ENCODE results near the gene TPCN1. TPM values are rescaled to one million over a fixed set of nuclear protein-coding genes. Genes with fewer than 3 reads are reported as not detected.
A peak's percentile ranks its signal among the peaks of the same experiment; 100 is the strongest.

The TPCN1 gene
- polyA plus RNA-seq, 1 of the 3 experiments (the other 2 are of a cell fraction) = 15.7 TPM

DNA sequence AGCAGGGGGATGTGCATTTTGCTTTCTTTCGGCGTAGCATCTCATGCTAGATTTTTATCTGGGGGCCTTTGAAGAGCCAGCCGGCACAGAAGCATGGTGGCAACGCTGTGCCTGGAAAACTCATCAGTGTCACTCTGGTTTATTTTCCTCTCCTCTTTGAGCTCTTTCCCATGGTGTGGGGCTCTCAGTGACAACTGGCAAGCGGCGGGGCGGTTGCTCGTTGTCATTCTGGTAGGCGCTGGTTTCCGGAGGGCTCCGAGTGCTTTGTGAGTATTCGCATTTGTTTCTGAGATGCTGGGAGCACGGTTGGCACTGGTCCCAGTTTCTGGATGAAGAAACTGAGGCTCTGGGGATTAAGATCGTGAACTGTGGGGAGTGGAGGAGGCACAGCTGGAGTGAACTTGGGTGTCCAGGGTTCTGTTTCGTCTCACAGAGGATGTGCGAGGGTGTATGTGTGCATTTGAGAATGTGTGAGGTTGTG is 23.3 kb downstream of the TPCN1 start:
- Histone ChIP-seq H3K4me3 (ENCODE audit: low read depth in 2 of 2, low read length in 1 of 2) (no peak overlapping the region), H3K4me2 (no peak overlapping the region), H4K20me1 (ENCODE audit: insufficient read depth) (no peaks in the 10 kb centered on the region), H3K9ac (no peak overlapping the region), H3K79me2 (ENCODE audit: insufficient read depth) (no peaks in the 10 kb centered on the region), H3F3A (replicated peaks; ENCODE audit: insufficient read depth) (peaks cover 3% of the 10 kb centered on the region), H3K27ac (ENCODE audit: low read depth in 2 of 2, low read length in 1 of 2) (peak overlapping the region in 1 of 2 experiments; percentile 68; a peak in 3 of 4 replicates), H3K36me3 (replicated peaks in 1 of 2; ENCODE audit: control insufficient read depth in 1 of 2, insufficient read depth in 2 of 2, low read length in 1 of 2) (no peaks in the 10 kb centered on the region), H3K27me3 (ENCODE audit: insufficient read depth) (no peaks in the 10 kb centered on the region), H3K9me3 (no peaks in the 10 kb centered on the region), H2AFZ (ENCODE audit: low read depth) (no peak overlapping the region), H3K9me2 (no peaks in the 10 kb centered on the region), H3K4me1 (ENCODE audit: control insufficient read depth in 1 of 2, insufficient read depth in 2 of 2, low read depth in 1 of 2, low read length in 1 of 2) (peaks cover 37 to 64% of the 10 kb centered on the region in 2 experiments)
- peak; percentile 5; the same call in 1 of the 2 replicates for TF ChIP-seq RAD21 (IDR thresholded peaks at IDR 0.05; ENCODE audit: low read length)
- no peak for TF ChIP-seq RXRA (IDR thresholded peaks at IDR 0.05; ENCODE audit: borderline replicate concordance, low read depth)
- peak; percentile 53; the same call in 1 of the 2 replicates for TF ChIP-seq GATA2 (CRISPR knock-in tag; IDR thresholded peaks at IDR 0.05)
- TF ChIP-seq, protein P1, sequence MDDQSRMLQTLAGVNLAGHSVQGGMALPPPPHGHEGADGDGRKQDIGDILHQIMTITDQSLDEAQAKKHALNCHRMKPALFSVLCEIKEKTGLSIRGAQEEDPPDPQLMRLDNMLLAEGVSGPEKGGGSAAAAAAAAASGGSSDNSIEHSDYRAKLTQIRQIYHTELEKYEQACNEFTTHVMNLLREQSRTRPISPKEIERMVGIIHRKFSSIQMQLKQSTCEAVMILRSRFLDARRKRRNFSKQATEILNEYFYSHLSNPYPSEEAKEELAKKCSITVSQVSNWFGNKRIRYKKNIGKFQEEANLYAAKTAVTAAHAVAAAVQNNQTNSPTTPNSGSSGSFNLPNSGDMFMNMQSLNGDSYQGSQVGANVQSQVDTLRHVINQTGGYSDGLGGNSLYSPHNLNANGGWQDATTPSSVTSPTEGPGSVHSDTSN (IDR thresholded peaks at IDR 0.05) = no peak
- no peak for TF ChIP-seq EZH2phosphoT487 (IDR thresholded peaks at IDR 0.05; ENCODE audit: borderline replicate concordance, low read depth)
- peak; percentile 62 for TF ChIP-seq MXI1 (IDR thresholded peaks at IDR 0.05; ENCODE audit: low read depth, low read length)
- no peak for TF ChIP-seq TAF1 (IDR thresholded peaks at IDR 0.05; ENCODE audit: borderline replicate concordance, low read depth, low read length)
- TF ChIP-seq EP300 (IDR thresholded peaks at IDR 0.05; ENCODE audit: borderline replicate concordance in 1 of 2, low read depth in 1 of 2, low read length in 1 of 2) = 0 out of 4 replicates have a peak, but pooled peaks of 1 of the 2 experiments have one; percentile 43
- CTCF ChIA-PET = no interaction called here
- POLR2A ChIA-PET = no interaction called here
- WGBS (ENCODE audit: low lambda C conversion rate) = 83% methylated on average over 16 of the region's 16 CpGs
- peak; percentile 46 for DNase-seq

DNA sequence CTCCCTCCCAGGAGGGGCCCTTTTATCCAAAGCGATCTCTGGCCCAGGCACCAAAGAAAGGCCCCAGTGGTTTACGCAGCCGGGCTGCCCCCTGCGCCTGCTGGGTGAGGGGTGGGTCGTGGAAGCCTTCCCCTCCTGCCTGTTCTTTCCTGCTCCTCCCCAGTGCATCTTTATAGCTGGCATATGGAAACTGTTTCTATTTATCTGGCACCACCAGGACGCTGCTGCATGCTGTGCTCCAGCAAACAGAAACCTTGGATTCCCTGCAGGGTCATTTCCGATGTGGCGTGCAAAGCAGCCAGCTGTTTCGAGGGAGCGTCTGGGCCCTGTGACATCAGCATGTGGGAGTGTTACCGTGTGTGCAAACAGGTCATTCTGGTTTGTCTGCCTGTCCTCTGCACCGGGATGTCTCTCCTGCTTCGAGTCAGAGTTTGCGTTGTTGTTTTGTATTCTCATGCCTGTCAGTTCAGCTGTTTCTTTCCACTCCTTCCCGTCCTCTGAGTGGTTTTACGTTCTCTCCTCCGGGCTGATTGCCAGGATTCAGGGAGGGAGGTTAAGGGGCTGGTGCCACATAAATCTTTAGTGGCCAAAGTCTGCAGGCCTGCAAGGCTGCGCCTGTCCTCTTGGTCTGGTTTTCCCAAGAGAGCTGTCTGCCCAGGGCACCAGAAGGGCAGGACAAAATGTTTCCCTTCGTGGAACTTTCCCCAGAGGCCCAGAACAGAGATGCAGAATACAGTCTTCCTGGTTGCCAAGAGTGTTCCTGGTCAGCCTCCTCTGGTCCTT is 24.6 kb downstream of the TPCN1 start:
- no peak overlapping the region; the same call in 1 of the 2 replicates for H2AFZ ChIP-seq (ENCODE audit: low read depth)
- CTCF ChIA-PET = interaction anchor here (0.8 to 2.7 kb wide), 4 partner anchors 13 to 71 kb away, joined by 3 to 10 read pairs (median 3); no protein-coding TSS in a partner anchor
- peak; percentile 86 for DNase-seq
- POLR2A ChIA-PET = interaction anchor here (0.7 to 1.6 kb wide), 5 partner anchors 13 to 49 kb away, joined by 3 to 12 read pairs (median 4); partner anchors contain the start of gene TPCN1
- peak overlapping the region in 1 of 2 experiments; percentile 15; a peak in 1 of 4 replicates for H3K4me3 ChIP-seq (ENCODE audit: low read depth in 2 of 2, low read length in 1 of 2)
- no peaks in the 10 kb centered on the region for H3K27me3 ChIP-seq (ENCODE audit: insufficient read depth)
- H3K36me3 ChIP-seq (replicated peaks in 1 of 2; ENCODE audit: control insufficient read depth in 1 of 2, insufficient read depth in 2 of 2, low read length in 1 of 2) = peaks cover 0 to 2% of the 10 kb centered on the region in 2 experiments
- no peaks in the 10 kb centered on the region for H3K9me2 ChIP-seq
- H3K4me1 ChIP-seq (ENCODE audit: control insufficient read depth in 1 of 2, insufficient read depth in 2 of 2, low read depth in 1 of 2, low read length in 1 of 2) = peaks cover 37 to 59% of the 10 kb centered on the region in 2 experiments
- 22% methylated on average over 19 of the region's 19 CpGs for WGBS (ENCODE audit: low lambda C conversion rate)
- peak overlapping the region; percentile 62 for H3K4me2 ChIP-seq
- H3K9ac ChIP-seq = no peak overlapping the region
- H3K79me2 ChIP-seq (ENCODE audit: insufficient read depth) = no peaks in the 10 kb centered on the region
- H3K27ac ChIP-seq (ENCODE audit: low read depth in 2 of 2, low read length in 1 of 2) = peak overlapping the region; percentile 47 to 94; a peak in 3 of 4 replicates
- H4K20me1 ChIP-seq (ENCODE audit: insufficient read depth) = no peaks in the 10 kb centered on the region
- H3F3A ChIP-seq (replicated peaks; ENCODE audit: insufficient read depth) = peaks cover 3% of the 10 kb centered on the region
- H3K9me3 ChIP-seq = no peaks in the 10 kb centered on the region
- no peak for TF ChIP-seq RXRA (IDR thresholded peaks at IDR 0.05; ENCODE audit: borderline replicate concordance, low read depth)
- TF ChIP-seq, protein P2, sequence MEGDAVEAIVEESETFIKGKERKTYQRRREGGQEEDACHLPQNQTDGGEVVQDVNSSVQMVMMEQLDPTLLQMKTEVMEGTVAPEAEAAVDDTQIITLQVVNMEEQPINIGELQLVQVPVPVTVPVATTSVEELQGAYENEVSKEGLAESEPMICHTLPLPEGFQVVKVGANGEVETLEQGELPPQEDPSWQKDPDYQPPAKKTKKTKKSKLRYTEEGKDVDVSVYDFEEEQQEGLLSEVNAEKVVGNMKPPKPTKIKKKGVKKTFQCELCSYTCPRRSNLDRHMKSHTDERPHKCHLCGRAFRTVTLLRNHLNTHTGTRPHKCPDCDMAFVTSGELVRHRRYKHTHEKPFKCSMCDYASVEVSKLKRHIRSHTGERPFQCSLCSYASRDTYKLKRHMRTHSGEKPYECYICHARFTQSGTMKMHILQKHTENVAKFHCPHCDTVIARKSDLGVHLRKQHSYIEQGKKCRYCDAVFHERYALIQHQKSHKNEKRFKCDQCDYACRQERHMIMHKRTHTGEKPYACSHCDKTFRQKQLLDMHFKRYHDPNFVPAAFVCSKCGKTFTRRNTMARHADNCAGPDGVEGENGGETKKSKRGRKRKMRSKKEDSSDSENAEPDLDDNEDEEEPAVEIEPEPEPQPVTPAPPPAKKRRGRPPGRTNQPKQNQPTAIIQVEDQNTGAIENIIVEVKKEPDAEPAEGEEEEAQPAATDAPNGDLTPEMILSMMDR (IDR thresholded peaks at IDR 0.05) = no peak
- peak; percentile 63 for TF ChIP-seq CHD2 (IDR thresholded peaks at IDR 0.05; ENCODE audit: low read length, partially characterized antibody)
- TF ChIP-seq, protein P3, sequence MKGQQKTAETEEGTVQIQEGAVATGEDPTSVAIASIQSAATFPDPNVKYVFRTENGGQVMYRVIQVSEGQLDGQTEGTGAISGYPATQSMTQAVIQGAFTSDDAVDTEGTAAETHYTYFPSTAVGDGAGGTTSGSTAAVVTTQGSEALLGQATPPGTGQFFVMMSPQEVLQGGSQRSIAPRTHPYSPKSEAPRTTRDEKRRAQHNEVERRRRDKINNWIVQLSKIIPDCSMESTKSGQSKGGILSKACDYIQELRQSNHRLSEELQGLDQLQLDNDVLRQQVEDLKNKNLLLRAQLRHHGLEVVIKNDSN (IDR thresholded peaks at IDR 0.05; ENCODE audit: borderline replicate concordance, low read depth) = no peak
- TF ChIP-seq, protein P4, sequence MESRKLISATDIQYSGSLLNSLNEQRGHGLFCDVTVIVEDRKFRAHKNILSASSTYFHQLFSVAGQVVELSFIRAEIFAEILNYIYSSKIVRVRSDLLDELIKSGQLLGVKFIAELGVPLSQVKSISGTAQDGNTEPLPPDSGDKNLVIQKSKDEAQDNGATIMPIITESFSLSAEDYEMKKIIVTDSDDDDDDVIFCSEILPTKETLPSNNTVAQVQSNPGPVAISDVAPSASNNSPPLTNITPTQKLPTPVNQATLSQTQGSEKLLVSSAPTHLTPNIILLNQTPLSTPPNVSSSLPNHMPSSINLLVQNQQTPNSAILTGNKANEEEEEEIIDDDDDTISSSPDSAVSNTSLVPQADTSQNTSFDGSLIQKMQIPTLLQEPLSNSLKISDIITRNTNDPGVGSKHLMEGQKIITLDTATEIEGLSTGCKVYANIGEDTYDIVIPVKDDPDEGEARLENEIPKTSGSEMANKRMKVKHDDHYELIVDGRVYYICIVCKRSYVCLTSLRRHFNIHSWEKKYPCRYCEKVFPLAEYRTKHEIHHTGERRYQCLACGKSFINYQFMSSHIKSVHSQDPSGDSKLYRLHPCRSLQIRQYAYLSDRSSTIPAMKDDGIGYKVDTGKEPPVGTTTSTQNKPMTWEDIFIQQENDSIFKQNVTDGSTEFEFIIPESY (IDR thresholded peaks at IDR 0.05; ENCODE audit: borderline replicate concordance, low read depth) = no peak
- TF ChIP-seq EZH2phosphoT487 (IDR thresholded peaks at IDR 0.05; ENCODE audit: borderline replicate concordance, low read depth) = no peak
- no peak for TF ChIP-seq YY1 (IDR thresholded peaks at IDR 0.05; ENCODE audit: low read depth)
- TF ChIP-seq, protein P1 (IDR thresholded peaks at IDR 0.05) = 0 out of 2 replicates have a peak, but pooled peaks have one; percentile 22
- peak; percentile 64; the same call in 1 of the 2 replicates for TF ChIP-seq SIN3A (IDR thresholded peaks at IDR 0.05; ENCODE audit: borderline replicate concordance, low read depth, low read length)
- TF ChIP-seq SMC3 (IDR thresholded peaks at IDR 0.05; ENCODE audit: low read depth, low read length) = peak; percentile 17; the same call in 1 of the 2 replicates
- TF ChIP-seq NFIC (IDR thresholded peaks at IDR 0.05; ENCODE audit: borderline replicate concordance) = peak; percentile 56; the same call in 1 of the 2 replicates
